Neural cell (in vitro differentiated cells): ENCODE results near the gene INPPL1. TPM values are rescaled to one million over a fixed set of nuclear protein-coding genes. Genes with fewer than 3 reads are reported as not detected.

Experiments
- H2AFZ ChIP-seq: fragments of 200-600, 300-800 bp; sonication (generic), shearing (Covaris generic); 2 replicates; pipeline ENCODE4 v1.6.0; 2014; ENCODE audit warnings: low read depth, mild to moderate bottlenecking, antibody characterized with exemption, low read length, moderate library complexity
- H3F3A ChIP-seq: fragments of 200-600 bp; shearing (Covaris generic); 2 replicates; pipeline ENCODE4 v1.6.1; 2016; ENCODE audit warnings: mild to moderate bottlenecking, moderate library complexity, mixed read lengths, antibody characterized with exemption, low read length; ENCODE audit not compliant: insufficient read depth, poor library complexity, severe bottlenecking
- H3K27ac ChIP-seq: fragments of 200-600, 300-800 bp; sonication (generic), shearing (Covaris generic); 2 replicates; pipeline ENCODE4 v1.5.1; 2014; ENCODE audit warnings: mild to moderate bottlenecking, low read length, moderate library complexity
- H3K27me3 ChIP-seq: fragments of 300-800, 200-600 bp; sonication (generic), shearing (Covaris generic); 2 replicates; pipeline ENCODE4 v1.6.0; 2014; ENCODE audit warnings: mild to moderate bottlenecking, low read depth, low read length, moderate library complexity; ENCODE audit not compliant: insufficient read depth
- H3K36me3 ChIP-seq: fragments of 300-800, 200-600 bp; sonication (generic), shearing (Covaris generic); 2 replicates; pipeline ENCODE4 v1.5.1; 2014; ENCODE audit warnings: mild to moderate bottlenecking, antibody characterized with exemption, low read length, moderate library complexity; ENCODE audit not compliant: insufficient read depth
- H3K4me2 ChIP-seq: fragments of 300-800, 200-600 bp; sonication (generic), shearing (Covaris generic); 2 replicates; pipeline ENCODE4 v1.6.0; 2014; ENCODE audit warnings: mild to moderate bottlenecking, low read length
- H3K4me3 ChIP-seq: fragments of 300-800, 200-600 bp; sonication (generic), shearing (Covaris generic); 2 replicates; pipeline ENCODE4 v1.5.1; 2014; ENCODE audit warnings: mild to moderate bottlenecking, low read length, moderate library complexity
- H3K79me2 ChIP-seq: fragments of 200-600 bp; shearing (Covaris generic); replicated peaks from 2 replicates; pipeline ENCODE4 v1.6.0; 2014; ENCODE audit warnings: mild to moderate bottlenecking, low read length, moderate library complexity; ENCODE audit not compliant: insufficient read depth
- H3K9ac ChIP-seq: fragments of 300-800, 200-600 bp; sonication (generic), shearing (Covaris generic); 2 replicates; pipeline ENCODE4 v1.6.1; 2016; ENCODE audit warnings: mild to moderate bottlenecking, low read length, mixed read lengths
- H3K9me2 ChIP-seq: fragments of 200-600 bp; shearing (Covaris generic); 2 replicates; pipeline ENCODE4 v1.6.1; 2016; ENCODE audit warnings: mild to moderate bottlenecking, low read length, mixed read lengths; ENCODE audit not compliant: insufficient read depth
- H3K9me3 ChIP-seq: fragments of 200-600, 300-800 bp; sonication (generic), shearing (Covaris generic); 2 replicates; pipeline ENCODE4 v1.6.1; 2016; ENCODE audit warnings: mild to moderate bottlenecking, mixed run types, low read length, moderate library complexity, mixed read lengths
- H4K20me1 ChIP-seq: fragments of 200-600 bp; shearing (Covaris generic); 2 replicates; pipeline ENCODE4 v1.6.1; 2016; ENCODE audit warnings: mild to moderate bottlenecking, mixed run types; ENCODE audit not compliant: insufficient read depth
- CTCF ChIP-seq: fragments of 450-650 bp; IDR thresholded peaks from 2 replicates; pipeline ENCODE4 v1.5.1; 2014; ENCODE audit warnings: antibody characterized with exemption, mild to moderate bottlenecking, moderate library complexity; ENCODE audit not compliant: poor library complexity, severe bottlenecking
- EP300 ChIP-seq: fragments of 450-650 bp; conservative IDR thresholded peaks from 2 replicates; pipeline ENCODE4 v1.6.1; 2014; ENCODE audit warnings: antibody characterized with exemption, mild to moderate bottlenecking, moderate library complexity; ENCODE audit not compliant: poor library complexity, severe bottlenecking
- EZH2 ChIP-seq: fragments of 200-600, 300-800 bp; shearing (Covaris generic), sonication (generic); IDR thresholded peaks from 2 replicates; pipeline ENCODE4 v1.6.1; 2014; ENCODE audit warnings: antibody characterized with exemption, low read length, borderline replicate concordance, mild to moderate bottlenecking; ENCODE audit not compliant: insufficient read depth, poor library complexity, severe bottlenecking
- MXI1 ChIP-seq: fragments of 450-650 bp; conservative IDR thresholded peaks from 2 replicates; pipeline ENCODE4 v1.6.1; 2014; ENCODE audit warnings: antibody characterized with exemption, mild to moderate bottlenecking; ENCODE audit not compliant: poor library complexity, severe bottlenecking
- POLR2AphosphoS5 ChIP-seq: IDR thresholded peaks from 2 replicates; pipeline ENCODE4 v1.6.1; 2012
- RAD21 ChIP-seq: fragments of 450-650 bp; conservative IDR thresholded peaks from 2 replicates; pipeline ENCODE4 v1.6.1; 2014; ENCODE audit warnings: antibody characterized with exemption, mild to moderate bottlenecking, moderate library complexity
- REST ChIP-seq: IDR thresholded peaks from 2 replicates; pipeline ENCODE4 v1.6.1; 2012; ENCODE audit warnings: borderline replicate concordance
- SMC3 ChIP-seq: fragments of 450-650 bp; conservative IDR thresholded peaks from 2 replicates; pipeline ENCODE4 v1.6.1; 2014; ENCODE audit warnings: antibody characterized with exemption, mild to moderate bottlenecking, moderate library complexity; ENCODE audit not compliant: poor library complexity
- TAF1 ChIP-seq: IDR thresholded peaks from 2 replicates; pipeline ENCODE4 v1.6.1; 2012; ENCODE audit warnings: low read depth
- polyA plus RNA-seq: library from polyadenylated mRNA; depleted of rRNA; stranded (reverse); fragments of >200 nt; gene quantifications from 2 replicates; pipeline ENCODE4 v1.2.3, GENCODE V29; 2014

Gene INPPL1
- polyA plus RNA-seq, 1 donor from 2014 or later, result 2.0 TPM

GRCh38 chr11:72244361-72245262, 20.0 kb downstream of the INPPL1 start:
- Histone ChIP-seq H3K27ac (no peak overlapping the region), H3F3A (no peaks in the 10 kb centered on the region), H3K9ac (no peak overlapping the region), H3K9me3 (peaks cover 4% of the 10 kb centered on the region), H3K36me3 (no peaks in the 10 kb centered on the region), H3K9me2 (no peaks in the 10 kb centered on the region), H3K79me2 (no peaks in the 10 kb centered on the region), H3K4me3 (peak overlapping the region; percentile 49), H2AFZ (no peak overlapping the region), H3K4me2 (no peak overlapping the region), H4K20me1 (no peaks in the 10 kb centered on the region), H3K27me3 (peaks cover 81% of the 10 kb centered on the region)
- TF ChIP-seq TAF1 (no peak), EZH2 (peak; percentile 83)

- TF ChIP-seq CTCF (no peak), REST (no peak), MXI1 (no peak), TAF1 (no peak), EZH2 (no peak), RAD21 (no peak), EP300 (no peak), SMC3 (no peak), POLR2AphosphoS5 (no peak)
- Histone ChIP-seq H3K9me2 (no peaks in the 10 kb centered on the region), H3K9ac (no peak overlapping the region), H3K27ac (no peak overlapping the region), H3K9me3 (peaks cover 4% of the 10 kb centered on the region), H3K4me3 (peak overlapping the region; percentile 49), H3K4me2 (no peak overlapping the region), H3K79me2 (no peaks in the 10 kb centered on the region), H3F3A (no peaks in the 10 kb centered on the region), H3K27me3 (peaks cover 75% of the 10 kb centered on the region), H4K20me1 (no peaks in the 10 kb centered on the region), H3K36me3 (no peaks in the 10 kb centered on the region), H2AFZ (no peak overlapping the region)
These were observed 20.8 kb downstream of the INPPL1 start for GRCh38 chr11:72245263-72245816.
